NCI-H146 (cell line): ENCODE data around the gene SNAP25.

Source experiments
- DNase-seq: peaks from one replicate; lab custom pipeline; 2025; lab: John Stamatoyannopoulos, UW

Gene SNAP25

GRCh38 chr20:10216146-10216791 is 2.4 kb upstream of the SNAP25 start:
- DNase-seq, result peak; percentile 34

- DNase-seq, result peak; percentile 94
These were observed 764 bp upstream of the SNAP25 start for GRCh38 chr20:10217721-10218410.

- DNase-seq, result peak; percentile 92
These were observed 792 bp downstream of the SNAP25 start for GRCh38 chr20:10219452-10219791.

GRCh38 chr20:10219993-10220750 is 1.5 kb downstream of the SNAP25 start:
- DNase-seq, result no peak

- DNase-seq, result peak; percentile 51
These were observed 2.4 kb downstream of the SNAP25 start for GRCh38 chr20:10221021-10221420.

GRCh38 chr20:10225439-10226060 is 6.9 kb downstream of the SNAP25 start:
- DNase-seq, result peak; percentile 30

GRCh38 chr20:10228330-10228729 is 9.7 kb downstream of the SNAP25 start:
- peak; percentile 55 for DNase-seq

- DNase-seq, result no peak
These were observed 12.7 kb downstream of the SNAP25 start for GRCh38 chr20:10231290-10231689.

GRCh38 chr20:10236540-10237533 is 18.2 kb downstream of the SNAP25 start:
- DNase-seq, result no peak

GRCh38 chr20:10239954-10240353 is 21.3 kb downstream of the SNAP25 start:
- peak; percentile 61 for DNase-seq

- DNase-seq, result peak; percentile 75
These were observed 22.0 kb downstream of the SNAP25 start for GRCh38 chr20:10240655-10241054.

GRCh38 chr20:10242166-10242565 is 23.5 kb downstream of the SNAP25 start:
- DNase-seq, result no peak

GRCh38 chr20:10247440-10247839 is 28.8 kb downstream of the SNAP25 start:
- no peak for DNase-seq

- DNase-seq, result no peak
These were observed 30.6 kb downstream of the SNAP25 start for GRCh38 chr20:10249048-10249770.

- no peak for DNase-seq
These were observed 31.2 kb downstream of the SNAP25 start for GRCh38 chr20:10249822-10250221.

- peak; percentile 72 for DNase-seq
These were observed 32.3 kb downstream of the SNAP25 start for GRCh38 chr20:10250902-10251301.

GRCh38 chr20:10253780-10254179 is 35.1 kb downstream of the SNAP25 start:
- DNase-seq, result no peak

GRCh38 chr20:10255846-10256245 is 37.2 kb downstream of the SNAP25 start:
- DNase-seq, result no peak

GRCh38 chr20:10259166-10259565 is 40.5 kb downstream of the SNAP25 start:
- no peak for DNase-seq

GRCh38 chr20:10260316-10260715 is 41.7 kb downstream of the SNAP25 start:
- DNase-seq, result no peak

- DNase-seq, result no peak
These were observed 43.1 kb downstream of the SNAP25 start for GRCh38 chr20:10261702-10262101.
